ENCODE data around the gene LRRC74A.

- TF ChIP-seq EZH2 (IDR thresholded peaks at IDR 0.05; ENCODE audit: low read length): no peak
- no peak for TF ChIP-seq CTCF (optimal IDR thresholded peaks at IDR 0.05 in 1 of 3, IDR thresholded peaks at IDR 0.05 in 1 of 3, conservative IDR thresholded peaks at IDR 0.05 in 1 of 3; ENCODE audit: extremely low read depth in 1 of 3, insufficient read depth in 2 of 3, low read length in 3 of 3)
These were observed 46.8 kb upstream of the LRRC74A start for GRCh38 chr14:76779221-76780057.

All from keratinocyte (primary cell).